ENCODE measurements around the gene MNS1.

The MNS1 gene

GRCh38 chr15:56460947-56461346 lies 4.0 kb downstream of the MNS1 start:
- no peak for DNase-seq (ENCODE audit: low spot score)
- in situ Hi-C loops (cut with MboI; ENCODE audit: low sequenced_read_pairs, unreplicated experiment), result no loop called here
- no peak for TF ChIP-seq CTCF (IDR thresholded peaks at IDR 0.05; ENCODE audit: borderline replicate concordance, control extremely low read depth, extremely low read depth, insufficient read depth, missing control alignments)

GRCh38 chr15:56460071-56460470 lies 4.9 kb downstream of the MNS1 start:
- TF ChIP-seq CTCF (IDR thresholded peaks at IDR 0.05; ENCODE audit: borderline replicate concordance, control extremely low read depth, extremely low read depth, insufficient read depth, missing control alignments), result no peak
- in situ Hi-C loops (cut with MboI; ENCODE audit: low sequenced_read_pairs, unreplicated experiment), result no loop called here
- no peak for DNase-seq (ENCODE audit: low spot score)

- TF ChIP-seq CTCF (IDR thresholded peaks at IDR 0.05; ENCODE audit: borderline replicate concordance, control extremely low read depth, extremely low read depth, insufficient read depth, missing control alignments), result no peak
- in situ Hi-C loops (cut with MboI; ENCODE audit: low sequenced_read_pairs, unreplicated experiment), result no loop called here
- no peak for DNase-seq (ENCODE audit: low spot score)
These were observed 5.8 kb downstream of the MNS1 start for GRCh38 chr15:56459096-56459495.

- in situ Hi-C loops (cut with MboI; ENCODE audit: low sequenced_read_pairs, unreplicated experiment), result no loop called here
- DNase-seq (ENCODE audit: low spot score), result no peak
- no peak for TF ChIP-seq CTCF (IDR thresholded peaks at IDR 0.05; ENCODE audit: borderline replicate concordance, control extremely low read depth, extremely low read depth, insufficient read depth, missing control alignments)
These were observed 8.7 kb downstream of the MNS1 start for GRCh38 chr15:56456229-56456628.

- no peak for DNase-seq (ENCODE audit: low spot score)
- no peak for TF ChIP-seq CTCF (IDR thresholded peaks at IDR 0.05; ENCODE audit: borderline replicate concordance, control extremely low read depth, extremely low read depth, insufficient read depth, missing control alignments)
- in situ Hi-C loops (cut with MboI; ENCODE audit: low sequenced_read_pairs, unreplicated experiment), result no loop called here
These were observed 10.1 kb downstream of the MNS1 start for GRCh38 chr15:56454836-56455235.

- in situ Hi-C loops (cut with MboI; ENCODE audit: low sequenced_read_pairs, unreplicated experiment), result no loop called here
- no peak for TF ChIP-seq CTCF (IDR thresholded peaks at IDR 0.05; ENCODE audit: borderline replicate concordance, control extremely low read depth, extremely low read depth, insufficient read depth, missing control alignments)
- no peak for DNase-seq (ENCODE audit: low spot score)
These were observed 19.2 kb downstream of the MNS1 start for GRCh38 chr15:56445746-56446145.

- no peak for DNase-seq (ENCODE audit: low spot score)
- no peak for TF ChIP-seq CTCF (IDR thresholded peaks at IDR 0.05; ENCODE audit: borderline replicate concordance, control extremely low read depth, extremely low read depth, insufficient read depth, missing control alignments)
These were observed 22.6 kb downstream of the MNS1 start for GRCh38 chr15:56442354-56442753.

More at GRCh38 chr15:56442354-56442753, 22.6 kb downstream of the MNS1 start:
- in situ Hi-C loops (cut with MboI; ENCODE audit: low sequenced_read_pairs, unreplicated experiment), result no loop called here
